Transverse colon (tissue), 4 donors: ENCODE measurements around the gene ZNF79. TPM values are rescaled to one million over a fixed set of nuclear protein-coding genes. Genes with fewer than 3 reads are reported as not detected.

ENCODE experiments used
- DNase-seq: peaks from one replicate; pipeline ENCODE4 v3.0.0-alpha.2; 2019
- H3K27ac ChIP-seq, 4 donors: fragments of 200-600 bp; sonication (generic); 2 replicates each; pipeline ENCODE4 v1.5.1; 2016 to 2018; ENCODE audit warnings: inconsistent platforms in 4 of 4
- H3K27me3 ChIP-seq: fragments of 200-600 bp; sonication (generic); 2 replicates; pipeline ENCODE4 v1.5.1; 2017; ENCODE audit warnings: inconsistent platforms
- H3K36me3 ChIP-seq, 4 donors: fragments of 200-600 bp; sonication (generic); 2 replicates each; pipeline ENCODE4 v1.5.1; 2017 to 2019; ENCODE audit warnings: inconsistent platforms in 4 of 4
- H3K4me1 ChIP-seq, 4 donors: fragments of 200-600 bp; sonication (generic); 2 replicates each; pipeline ENCODE4 v1.5.1; 2017 to 2020; ENCODE audit warnings: inconsistent platforms in 4 of 4
- H3K4me3 ChIP-seq, 4 donors: fragments of 200-600 bp; sonication (generic); 1 replicate in 1 of 4; 2 replicates in 3 of 4; pipeline versions ENCODE4 v1.5.1 to v1.6.1; 2017 to 2019; ENCODE audit warnings: inconsistent platforms in 4 of 4
- H3K9me3 ChIP-seq, 2 donors: fragments of 200-600 bp; sonication (generic); 2 replicates each; pipeline ENCODE4 v1.5.1; 2017 to 2019; ENCODE audit warnings: inconsistent platforms in 2 of 2
- CTCF ChIP-seq, 5 experiments: fragments of 200-600 bp in 3 of 5; fragments of 450-650 bp in 2 of 5; sonication (generic) in 3 of 5; IDR thresholded peaks; 1 replicate in 2 of 5; 2 replicates in 3 of 5; pipeline ENCODE4 v1.5.1; 2016 to 2017; ENCODE audit warnings: antibody characterized with exemption in 5 of 5, inconsistent platforms in 3 of 5, mild to moderate bottlenecking in 2 of 5, moderate library complexity in 1 of 5
- EP300 ChIP-seq: sonication (generic); formaldehyde crosslinking; IDR thresholded peaks from one replicate; pipeline ENCODE4 v1.6.1; 2017; ENCODE audit warnings: antibody characterized with exemption, low read depth
- POLR2A ChIP-seq: fragments of 450-650 bp; IDR thresholded peaks from one replicate; pipeline ENCODE4 v1.6.1; 2016; ENCODE audit warnings: antibody characterized with exemption, mild to moderate bottlenecking, moderate library complexity
- POLR2AphosphoS5 ChIP-seq, 3 donors: sonication (generic); formaldehyde crosslinking; IDR thresholded peaks; one replicate each; pipeline ENCODE4 v1.6.1; 2016; ENCODE audit warnings: antibody characterized with exemption in 3 of 3
- WGBS, 2 donors: methylation state at CpG; one replicate each; pipeline ENCODE4 v1.1.5; 2018; ENCODE audit warnings: low coverage in 1 of 2; 5-methylcytosine and 5-hydroxymethylcytosine counted together
- in situ Hi-C, 4 donors: fragments of 200-750 bp; cut with MboI; loops; one replicate each; pipeline versions ENCODE4 v1.15.0 to v1.15.1; 2017; ENCODE audit warnings: low sequenced_read_pairs in 3 of 4, low pct_ligation_motif_present in 1 of 4, low pct_unique_long_range_greater_than_20kb in 1 of 4
- intact Hi-C: fragments of 100-400 bp; cut with DNase I; formaldehyde crosslinking; loops from one replicate; pipeline ENCODE4 v1.15.1; 2023; ENCODE audit warnings: low total_unique reads
- total RNA-seq, 4 donors: library from RNA; depleted of rRNA; stranded (reverse); fragments of >200 nt; gene quantifications; one replicate each; pipeline ENCODE4 v1.1.0, GENCODE V29; 2016

The ZNF79 gene
- total RNA-seq, 4 donors from 2014 or later, result 9.4 to 12.3 (median 11.3) TPM

- Histone ChIP-seq H3K4me1 (no peaks in the 10 kb centered on the region), H3K9me3 (no peaks in the 10 kb centered on the region), H3K36me3 (peaks cover 0 to 5% (median 1%) of the 10 kb centered on the region in 4 donors), H3K4me3 (no peak overlapping the region), H3K27ac (no peak overlapping the region), H3K27me3 (no peaks in the 10 kb centered on the region)
- WGBS, 2 donors, result 92 to 96% methylated on average over 3 of the region's 3 CpGs
- intact Hi-C loops, result no loop called here
- TF ChIP-seq POLR2A (no peak), EP300 (no peak), CTCF (IDR thresholded peaks at IDR 0.05) (no peak), POLR2AphosphoS5 (IDR thresholded peaks at IDR 0.05) (no peak)
- DNase-seq, result no peak
- in situ Hi-C loops, result no loop called here
Observed at GRCh38 chr9:127470662-127471061, 46.5 kb downstream of the ZNF79 start.

GRCh38 chr9:127473501-127473900, 49.3 kb downstream of the ZNF79 start:
- in situ Hi-C loops, result no loop called here
- H3K36me3 ChIP-seq, result peaks cover 0 to 5% (median 1%) of the 10 kb centered on the region in 4 donors
- WGBS, 2 donors, result 90 to 93% methylated on average over 2 to 9 of the region's 10 CpGs

GRCh38 chr9:127473932-127474331, 49.8 kb downstream of the ZNF79 start:
- H3K9me3 ChIP-seq, result no peaks in the 10 kb centered on the region
- in situ Hi-C loops, result no loop called here
- H3K27ac ChIP-seq, result no peak overlapping the region
- H3K36me3 ChIP-seq, result peaks cover 0 to 5% (median 2%) of the 10 kb centered on the region in 4 donors
- no peaks in the 10 kb centered on the region for H3K27me3 ChIP-seq
- no peaks in the 10 kb centered on the region for H3K4me1 ChIP-seq
- intact Hi-C loops, result no loop called here
- TF ChIP-seq POLR2A (no peak), CTCF (IDR thresholded peaks at IDR 0.05) (no peak), POLR2AphosphoS5 (IDR thresholded peaks at IDR 0.05) (no peak), EP300 (no peak)
- H3K4me3 ChIP-seq, result no peak overlapping the region
- 69 to 90% methylated on average over 2 to 4 of the region's 4 CpGs for WGBS, 2 donors
- DNase-seq, result no peak

More at GRCh38 chr9:127473501-127473900, 49.3 kb downstream of the ZNF79 start:
- DNase-seq, result no peak
- intact Hi-C loops, result no loop called here
- Histone ChIP-seq H3K9me3 (no peaks in the 10 kb centered on the region), H3K4me1 (no peaks in the 10 kb centered on the region), H3K27me3 (no peaks in the 10 kb centered on the region), H3K4me3 (no peak overlapping the region), H3K27ac (no peak overlapping the region)
- TF ChIP-seq CTCF (IDR thresholded peaks at IDR 0.05) (no peak), EP300 (no peak), POLR2A (no peak), POLR2AphosphoS5 (IDR thresholded peaks at IDR 0.05) (no peak)

GRCh38 chr9:127474592-127474991, 50.4 kb downstream of the ZNF79 start:
- no peak for DNase-seq
- Histone ChIP-seq H3K4me1 (no peaks in the 10 kb centered on the region), H3K4me3 (no peak overlapping the region), H3K36me3 (peaks cover 0 to 10% (median 4%) of the 10 kb centered on the region in 4 donors), H3K27me3 (no peaks in the 10 kb centered on the region), H3K27ac (no peak overlapping the region), H3K9me3 (no peaks in the 10 kb centered on the region)
- intact Hi-C loops (no loop called here), in situ Hi-C loops (no loop called here)
- 88% methylated on average over 5 of the region's 5 CpGs; no CpG with 5 or more reads in 1 of the 2 donors for WGBS, 2 donors
- TF ChIP-seq POLR2AphosphoS5 (IDR thresholded peaks at IDR 0.05) (no peak), POLR2A (no peak), EP300 (no peak), CTCF (IDR thresholded peaks at IDR 0.05) (no peak)
